HCT116 (cell line): ENCODE data around the gene ALDH8A1.

Experiments
- CBX3 ChIP-seq: IDR thresholded peaks from 2 replicates; pipeline ENCODE4 v1.6.1; 2012; ENCODE audit warnings: low read depth
- CEBPB ChIP-seq: IDR thresholded peaks from 2 replicates; pipeline ENCODE4 v1.6.1; 2012; ENCODE audit warnings: low read depth
- CTCF ChIP-seq, 3 experiments: fragments of 200-600 bp in 1 of 3; sonication (generic) in 1 of 3; IDR thresholded peaks in 2 of 3; conservative IDR thresholded peaks in 1 of 3; 2 replicates each; pipeline ENCODE4 v1.5.1; 2012 to 2017; ENCODE audit warnings: low read depth in 2 of 3, low read length in 2 of 3, antibody characterized with exemption in 1 of 3, borderline replicate concordance in 1 of 3, control low read depth in 1 of 3, mild to moderate bottlenecking in 1 of 3, mixed read lengths in 1 of 3, mixed run types in 1 of 3, moderate library complexity in 1 of 3; ENCODE audit not compliant: insufficient read depth in 1 of 3
- EGR1 ChIP-seq: IDR thresholded peaks from 2 replicates; pipeline ENCODE4 v1.6.1; 2012; ENCODE audit warnings: low read depth
- EZH2 ChIP-seq: fragments of 200-600 bp; sonication (generic); IDR thresholded peaks from 2 replicates; pipeline ENCODE4 v1.6.1; 2017; ENCODE audit warnings: antibody characterized with exemption, mixed run types
- POLR2A ChIP-seq: IDR thresholded peaks from 2 replicates; pipeline ENCODE4 v1.7.0; 2011; ENCODE audit warnings: borderline replicate concordance; ENCODE audit not compliant: insufficient read depth, insufficient read length; ENCODE audit errors: extremely low read depth
- POLR2AphosphoS5 ChIP-seq: IDR thresholded peaks from 2 replicates; pipeline ENCODE4 v1.6.1; 2011; ENCODE audit warnings: mild to moderate bottlenecking, low read depth, low read length, moderate library complexity
- REST ChIP-seq: IDR thresholded peaks from 2 replicates; pipeline ENCODE4 v1.6.1; 2012; ENCODE audit warnings: low read depth
- SIN3A ChIP-seq: IDR thresholded peaks from 2 replicates; pipeline ENCODE4 v1.6.1; 2012; ENCODE audit warnings: low read depth
- SP1 ChIP-seq: IDR thresholded peaks from 2 replicates; pipeline ENCODE4 v1.6.1; 2012; ENCODE audit warnings: low read depth
- ZBTB33 ChIP-seq: IDR thresholded peaks from 2 replicates; pipeline ENCODE4 v1.6.1; 2011; ENCODE audit warnings: mild to moderate bottlenecking, low read length, moderate library complexity; ENCODE audit not compliant: insufficient replicate concordance; ENCODE audit errors: extremely low read depth
- ZFX ChIP-seq: fragments of 450-650 bp; IDR thresholded peaks from 2 replicates; pipeline ENCODE4 v1.6.1; 2017

GRCh38 chr6:134932098-134932497, 17.8 kb downstream of the ALDH8A1 start:
- TF ChIP-seq POLR2A (no peak), ZFX (no peak), CTCF (IDR thresholded peaks at IDR 0.05 in 2 of 3, conservative IDR thresholded peaks at IDR 0.05 in 1 of 3; ENCODE audit: borderline replicate concordance in 1 of 3, insufficient read depth in 1 of 3, low read depth in 2 of 3, low read length in 2 of 3) (no peak), REST (no peak), EGR1 (no peak), CEBPB (no peak), SP1 (no peak), CBX3 (no peak), POLR2AphosphoS5 (no peak), ZBTB33 (no peak), EZH2 (no peak), SIN3A (no peak)
